Left lobe of liver (tissue), 2 donors: Measurements from ENCODE around the gene HKDC1. TPM values are rescaled to one million over a fixed set of nuclear protein-coding genes. Genes with fewer than 3 reads are reported as not detected.

Experiments used
- ATAC-seq: fragments of 200-7000 bp; cut with Tn5 transposase; one replicate; pipeline ENCODE4 v1.9.1; 2020; ENCODE audit warnings: mild to moderate bottlenecking, moderate library complexity
- DNase-seq: peaks from one replicate; pipeline ENCODE4 v3.0.0-alpha.2; 2020; ENCODE audit warnings: low spot score
- total RNA-seq: library from RNA; stranded (reverse); gene quantifications from one replicate; pipeline ENCODE4 v1.2.1, GENCODE V29; 2021
- donor health status: DM: no; HTN: no; CAD: no; lungs with moderate emphysema.
- donor health status: DM: no; HTN: yes; CAD: no.

Gene HKDC1
- total RNA-seq, 1 donor from 2014 or later, result 0.65 TPM

DNA sequence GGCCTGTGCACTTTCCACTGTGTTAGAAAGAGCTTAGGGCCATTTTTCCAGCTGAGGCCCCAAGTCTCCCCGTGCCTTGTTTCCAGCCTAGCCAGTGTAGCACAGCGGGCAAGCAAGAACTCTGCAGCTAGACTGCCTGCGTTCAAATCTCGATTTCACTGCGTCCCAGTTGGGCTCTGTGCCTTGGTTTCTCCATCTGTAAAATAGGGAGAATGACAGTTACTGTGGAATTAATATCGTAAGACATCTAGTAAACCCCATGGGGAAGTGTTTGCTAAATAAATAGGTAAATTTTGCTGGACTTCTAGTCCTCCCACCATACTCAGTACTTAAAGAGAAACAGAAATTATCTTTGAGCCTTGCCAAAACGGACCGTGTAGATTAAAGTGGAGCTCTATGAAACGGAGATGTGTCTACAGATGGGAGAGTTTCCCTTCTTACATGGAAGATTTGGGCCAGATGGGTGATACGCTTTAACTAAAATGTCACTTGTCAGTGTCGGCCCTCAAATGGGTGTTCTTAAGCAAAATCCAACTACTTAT, 3.5 kb upstream of the HKDC1 start:
- no peak for ATAC-seq
- DNase-seq, result no peak

GRCh38 chr10:69217119-69217754, 2.9 kb upstream of the HKDC1 start:
- DNase-seq (no peak), ATAC-seq (no peak)

DNA sequence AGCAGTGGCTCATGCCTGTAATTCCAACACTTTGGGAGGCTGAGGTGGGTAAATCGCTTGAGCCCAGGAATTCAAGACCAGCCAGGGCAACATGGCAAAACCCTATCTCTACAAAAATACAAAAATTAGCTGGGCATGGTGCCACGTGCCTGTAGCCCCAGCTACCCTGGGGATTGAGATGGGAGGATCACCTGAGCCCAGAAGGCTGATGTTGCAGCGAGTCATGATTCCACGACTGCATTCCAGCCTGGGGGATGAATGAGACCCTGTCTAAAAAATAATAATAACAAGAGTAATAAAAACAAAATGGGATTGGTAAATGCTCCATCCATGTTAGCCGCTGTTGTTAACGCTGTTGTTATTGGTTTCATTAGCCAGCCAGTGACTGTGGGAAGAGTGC, 1.3 kb upstream of the HKDC1 start:
- ATAC-seq (no peak), DNase-seq (no peak)

GRCh38 chr10:69220507-69220906, 375 bp downstream of the HKDC1 start:
- ATAC-seq (peak; percentile 22), DNase-seq (no peak)

GRCh38 chr10:69222157-69223027, 2.3 kb downstream of the HKDC1 start:
- DNase-seq, result no peak
- ATAC-seq, result peak; percentile 83

- ATAC-seq, result no peak
- no peak for DNase-seq
These were observed 2.9 kb downstream of the HKDC1 start for GRCh38 chr10:69223028-69223342.

DNA sequence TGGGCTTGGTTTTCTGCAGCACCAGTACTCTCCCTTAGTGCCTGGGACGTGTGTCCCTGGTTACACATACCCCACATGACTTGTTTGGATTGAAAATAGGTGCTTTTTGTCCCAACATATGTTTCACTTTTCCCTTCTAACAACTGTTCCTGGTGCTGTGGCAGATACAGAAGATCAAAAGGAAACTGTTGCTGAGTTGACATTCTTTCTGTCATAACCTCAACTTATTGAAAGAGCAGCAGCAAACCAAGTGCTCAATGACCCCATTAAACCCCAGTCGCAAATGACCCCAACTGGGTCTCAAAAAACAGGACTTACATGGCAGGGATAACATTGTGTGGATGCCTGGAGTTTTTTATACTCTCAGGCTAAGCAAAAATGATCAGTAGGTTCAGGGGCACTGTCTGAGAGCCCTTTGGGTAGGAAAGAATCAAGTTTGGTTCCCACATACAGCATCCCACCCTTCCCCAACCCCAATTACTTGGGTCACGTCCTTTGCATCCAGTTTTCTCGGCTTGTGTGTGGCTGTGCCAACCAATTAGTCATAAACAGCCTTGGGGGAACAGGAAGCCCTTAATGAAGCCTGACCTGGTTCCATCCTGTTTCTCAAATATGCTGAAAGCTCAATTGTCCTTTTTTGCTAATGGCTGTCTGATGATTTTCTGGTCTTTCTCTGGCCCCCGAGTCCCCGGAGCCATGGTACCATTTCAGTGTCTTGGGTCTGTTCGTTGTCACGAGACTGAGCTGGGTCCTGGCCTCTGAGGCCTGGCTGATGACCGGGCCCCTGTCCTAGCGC, 4.9 kb downstream of the HKDC1 start:
- no peak for DNase-seq
- ATAC-seq, result no peak

GRCh38 chr10:69225681-69226080, 5.5 kb downstream of the HKDC1 start:
- ATAC-seq (no peak), DNase-seq (no peak)

DNA sequence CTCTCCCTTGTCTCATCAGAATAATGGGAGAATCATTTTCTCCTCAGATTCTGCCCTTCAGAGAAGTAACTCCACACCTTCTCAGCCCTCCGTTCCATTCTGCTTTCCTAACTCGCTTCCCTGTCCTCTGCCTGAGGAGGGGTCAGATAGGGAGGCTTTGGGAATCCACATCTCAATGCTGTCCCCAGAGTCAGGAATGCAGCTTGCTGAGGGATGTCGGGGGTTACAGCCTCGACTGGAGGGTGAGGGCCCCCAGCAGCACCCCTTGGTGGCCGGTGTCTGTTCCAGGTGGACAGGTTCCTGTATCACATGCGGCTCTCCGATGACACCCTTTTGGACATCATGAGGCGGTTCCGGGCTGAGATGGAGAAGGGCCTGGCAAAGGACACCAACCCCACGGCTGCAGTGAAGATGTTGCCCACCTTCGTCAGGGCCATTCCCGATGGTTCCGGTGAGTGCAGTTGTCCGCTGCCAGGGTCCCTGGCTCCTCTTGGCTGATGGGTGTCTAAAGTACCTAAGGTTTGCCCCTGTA, 6.9 kb downstream of the HKDC1 start:
- DNase-seq (no peak), ATAC-seq (no peak)

DNA sequence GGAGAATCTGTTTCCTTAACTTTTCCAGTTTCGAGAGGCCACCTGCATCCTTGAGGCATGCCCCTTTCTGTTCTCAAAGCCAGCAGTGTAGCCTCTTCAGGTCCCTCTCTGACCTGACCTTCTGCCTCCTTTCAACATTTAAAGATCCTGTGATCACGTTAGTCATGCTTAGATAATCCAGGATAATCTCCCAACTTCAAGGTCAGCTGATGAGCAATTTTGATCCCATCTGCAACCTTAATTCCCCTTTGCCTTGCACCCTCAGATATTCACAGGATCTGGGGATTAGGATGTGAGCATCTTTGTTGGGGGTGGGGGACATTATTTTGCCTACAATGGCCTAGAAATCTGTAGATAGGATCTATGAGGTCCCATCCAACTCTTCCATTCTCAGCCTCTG, 8.0 kb downstream of the HKDC1 start:
- ATAC-seq (no peak), DNase-seq (no peak)

GRCh38 chr10:69229616-69229916, 9.4 kb downstream of the HKDC1 start:
- DNase-seq (no peak), ATAC-seq (no peak)

- no peak for ATAC-seq
- DNase-seq, result no peak
These were observed 10.0 kb downstream of the HKDC1 start for GRCh38 chr10:69230128-69230527.

- DNase-seq (no peak), ATAC-seq (no peak)
These were observed 12.1 kb downstream of the HKDC1 start for GRCh38 chr10:69232252-69232651.

GRCh38 chr10:69232736-69233480, 12.8 kb downstream of the HKDC1 start:
- ATAC-seq, result no peak
- DNase-seq, result no peak

GRCh38 chr10:69234447-69234846, 14.3 kb downstream of the HKDC1 start:
- ATAC-seq (no peak), DNase-seq (no peak)

GRCh38 chr10:69237528-69238159, 17.5 kb downstream of the HKDC1 start:
- peak; percentile 99 for ATAC-seq
- peak; percentile 83 for DNase-seq

DNA sequence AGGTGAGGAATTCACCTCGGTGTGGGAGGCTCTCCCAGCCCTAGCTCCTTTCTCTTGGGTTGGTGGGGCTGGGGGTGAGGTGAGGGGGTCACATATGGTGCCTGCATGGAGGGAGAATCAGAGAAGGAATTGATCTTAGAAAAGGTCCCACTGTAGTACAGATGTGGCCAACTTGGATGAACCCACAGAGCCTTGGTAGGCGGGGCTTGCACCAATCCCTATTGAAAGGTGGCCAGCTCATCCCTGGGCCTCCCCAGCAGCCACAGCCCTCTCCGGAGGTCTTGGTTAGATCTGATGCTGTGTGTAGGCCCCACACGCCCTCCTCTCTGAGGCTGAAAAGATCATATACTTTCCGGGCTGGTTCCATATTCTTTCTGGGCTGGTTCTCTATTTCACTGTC, 19.0 kb downstream of the HKDC1 start:
- DNase-seq (no peak), ATAC-seq (no peak)

DNA sequence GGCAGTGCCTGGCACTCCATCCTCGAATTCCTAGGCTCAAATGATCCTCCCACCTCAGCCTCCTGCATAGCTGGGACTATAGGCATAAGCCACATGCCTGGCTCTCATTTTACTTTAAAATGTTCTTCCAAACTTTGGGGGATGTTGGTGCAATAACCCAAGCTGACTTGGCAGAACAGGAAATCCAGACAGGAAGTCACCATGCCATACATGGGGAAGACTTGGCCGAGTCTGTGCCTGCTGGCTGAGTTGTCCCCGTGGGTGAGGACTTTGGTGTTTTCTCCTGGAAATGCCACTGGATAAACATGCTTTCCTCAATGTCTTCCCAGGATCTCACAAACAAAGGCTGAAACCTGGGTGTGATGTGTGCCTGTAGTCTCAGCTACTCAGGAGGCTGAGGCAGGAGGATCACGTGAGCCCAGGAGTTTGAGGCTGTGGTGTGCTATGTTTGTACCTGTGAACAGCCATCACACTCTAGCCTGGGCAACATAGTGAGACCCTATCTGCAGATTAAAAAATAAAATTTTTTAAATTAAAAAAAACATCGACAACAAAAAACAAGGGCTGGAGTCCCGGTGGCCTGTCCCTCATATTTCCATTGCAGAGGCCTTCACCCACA, 19.8 kb downstream of the HKDC1 start:
- no peak for ATAC-seq

GRCh38 chr10:69240455-69240854, 20.3 kb downstream of the HKDC1 start:
- no peak for ATAC-seq

More for the DNA sequence above, 19.8 kb downstream of the HKDC1 start:
- DNase-seq, result no peak

DNA sequence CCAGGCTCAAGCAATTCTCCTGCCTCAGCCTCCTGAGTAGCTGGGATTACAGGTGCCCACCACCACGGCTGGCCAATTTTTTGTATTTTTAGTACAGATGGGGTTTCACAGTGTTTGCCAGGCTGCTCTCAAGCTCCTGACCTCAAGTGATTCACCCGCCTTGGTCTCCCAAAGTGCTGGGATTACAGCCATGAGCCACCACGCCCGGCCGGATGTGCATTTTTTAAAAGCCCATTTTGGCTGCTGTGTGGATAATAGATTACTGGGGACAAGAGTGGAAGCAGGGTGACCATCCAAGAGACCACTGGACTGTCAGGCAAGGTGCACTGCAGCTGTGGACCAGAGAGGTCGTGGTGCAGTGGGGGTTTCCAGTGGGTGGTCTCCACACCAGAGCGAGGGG, 21.4 kb downstream of the HKDC1 start:
- ATAC-seq (no peak), DNase-seq (no peak)

More at GRCh38 chr10:69240455-69240854, 20.3 kb downstream of the HKDC1 start:
- no peak for DNase-seq
